Loucy (cell line): ENCODE results near the gene TRAFD1.

Experiments used
- H2AFZ ChIP-seq: fragments of 200-600 bp; sonication (generic); 2 replicates; pipeline ENCODE4 v1.6.0; 2016; ENCODE audit warnings: antibody characterized with exemption, mild to moderate bottlenecking, low read length, moderate library complexity
- H3F3A ChIP-seq: fragments of 200-600 bp; 2 replicates; pipeline ENCODE4 v1.6.0; 2016; ENCODE audit warnings: antibody characterized with exemption, low read depth, mild to moderate bottlenecking
- H3K27me3 ChIP-seq: fragments of 200-600 bp; sonication (generic); 2 replicates; pipeline ENCODE4 v1.6.1; 2014; ENCODE audit warnings: low read length, mild to moderate bottlenecking; ENCODE audit not compliant: insufficient read depth, poor library complexity, severe bottlenecking
- H3K36me3 ChIP-seq: fragments of 200-600 bp; sonication (generic); 2 replicates; pipeline ENCODE4 v1.6.1; 2016; ENCODE audit warnings: low read length; ENCODE audit not compliant: insufficient read depth
- H3K4me1 ChIP-seq: fragments of 200-600 bp; sonication (generic); 2 replicates; pipeline ENCODE4 v1.5.1; 2014; ENCODE audit warnings: low read length, mild to moderate bottlenecking; ENCODE audit not compliant: insufficient read depth, poor library complexity, severe bottlenecking
- H3K4me2 ChIP-seq: fragments of 200-600 bp; sonication (generic); 2 replicates; pipeline ENCODE4 v1.6.0; 2014; ENCODE audit warnings: antibody characterized with exemption, low read length, low read depth, mild to moderate bottlenecking; ENCODE audit not compliant: poor library complexity, severe bottlenecking
- H3K4me3 ChIP-seq: fragments of 200-600 bp; sonication (generic); 2 replicates; pipeline ENCODE4 v1.5.1; 2014; ENCODE audit warnings: low read length, mild to moderate bottlenecking, mixed read lengths; ENCODE audit not compliant: poor library complexity, severe bottlenecking
- H3K79me2 ChIP-seq: fragments of 200-600 bp; sonication (generic); 2 replicates; pipeline ENCODE4 v1.6.1; 2014; ENCODE audit warnings: low read length; ENCODE audit not compliant: insufficient read depth
- H3K9ac ChIP-seq: fragments of 200-600 bp; sonication (generic); 2 replicates; pipeline ENCODE4 v1.6.0; 2014; ENCODE audit warnings: mild to moderate bottlenecking, low read depth, low read length, moderate library complexity; ENCODE audit not compliant: poor library complexity, severe bottlenecking
- H3K9me2 ChIP-seq: fragments of 200-600 bp; sonication (generic); replicated peaks from 2 replicates; pipeline ENCODE4 v1.6.1; 2016; ENCODE audit warnings: low read depth, low read length, mixed read lengths
- H3K9me3 ChIP-seq: fragments of 200-600 bp; sonication (generic); 2 replicates; pipeline ENCODE4 v1.6.1; 2014; ENCODE audit warnings: mild to moderate bottlenecking, antibody characterized with exemption, low read length, low read depth; ENCODE audit not compliant: insufficient read depth
- H4K20me1 ChIP-seq: fragments of 200-600 bp; sonication (generic); 2 replicates; pipeline ENCODE4 v1.6.0; 2014; ENCODE audit warnings: antibody characterized with exemption, low read length, mild to moderate bottlenecking; ENCODE audit not compliant: insufficient read depth, poor library complexity, severe bottlenecking
- CTCF ChIP-seq: fragments of 200-600 bp; sonication (generic); conservative IDR thresholded peaks from 2 replicates; pipeline ENCODE4 v1.5.1; 2014; ENCODE audit warnings: mild to moderate bottlenecking, antibody characterized with exemption, low read length
- EZH2phosphoT487 ChIP-seq: fragments of 200-600 bp; IDR thresholded peaks from 2 replicates; pipeline ENCODE4 v1.6.1; 2018; ENCODE audit warnings: antibody characterized with exemption, mild to moderate bottlenecking, moderate library complexity, borderline replicate concordance

The TRAFD1 gene

DNA sequence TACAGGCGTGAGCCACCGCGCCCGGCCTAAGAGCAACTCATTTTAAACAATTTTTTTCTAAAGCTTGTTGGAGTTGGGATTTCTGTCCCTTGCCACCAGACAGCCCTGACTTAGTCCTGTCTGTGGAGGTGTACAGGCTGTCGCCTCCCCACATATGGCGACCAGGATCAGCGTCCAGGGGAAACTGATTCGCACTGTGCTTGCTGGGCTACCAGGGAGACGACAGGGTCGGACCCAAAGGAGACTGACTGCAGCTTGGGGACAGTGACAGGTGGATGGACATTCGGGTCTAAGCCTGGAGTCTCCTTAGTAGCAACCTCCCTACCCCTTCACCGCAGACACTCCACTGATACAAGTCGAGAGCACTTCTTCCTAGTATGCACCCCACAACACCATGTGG lies 40.3 kb downstream of the TRAFD1 start:
- Histone ChIP-seq H3K4me2 (no peak overlapping the region), H3K36me3 (peaks cover 24% of the 10 kb centered on the region; the same call in 1 of the 2 replicates), H3K9me2 (no peaks in the 10 kb centered on the region), H4K20me1 (no peaks in the 10 kb centered on the region), H3K9me3 (no peaks in the 10 kb centered on the region), H3K27me3 (no peaks in the 10 kb centered on the region), H2AFZ (no peak overlapping the region), H3K4me1 (no peaks in the 10 kb centered on the region), H3K79me2 (no peaks in the 10 kb centered on the region), H3K4me3 (no peak overlapping the region), H3F3A (no peaks in the 10 kb centered on the region), H3K9ac (no peak overlapping the region)
- TF ChIP-seq EZH2phosphoT487 (no peak), CTCF (no peak)

- Histone ChIP-seq H3K9me2 (no peaks in the 10 kb centered on the region), H3K9ac (no peak overlapping the region), H3F3A (no peaks in the 10 kb centered on the region), H3K36me3 (peaks cover 26% of the 10 kb centered on the region; the same call in 1 of the 2 replicates), H3K4me3 (no peak overlapping the region), H3K79me2 (no peaks in the 10 kb centered on the region), H3K9me3 (no peaks in the 10 kb centered on the region), H3K4me1 (no peaks in the 10 kb centered on the region), H4K20me1 (no peaks in the 10 kb centered on the region), H3K27me3 (no peaks in the 10 kb centered on the region), H3K4me2 (no peak overlapping the region), H2AFZ (no peak overlapping the region)
- TF ChIP-seq CTCF, result no peak
- TF ChIP-seq EZH2phosphoT487, result no peak
Observed at GRCh38 chr12:112166051-112167015, 41.0 kb downstream of the TRAFD1 start.

DNA sequence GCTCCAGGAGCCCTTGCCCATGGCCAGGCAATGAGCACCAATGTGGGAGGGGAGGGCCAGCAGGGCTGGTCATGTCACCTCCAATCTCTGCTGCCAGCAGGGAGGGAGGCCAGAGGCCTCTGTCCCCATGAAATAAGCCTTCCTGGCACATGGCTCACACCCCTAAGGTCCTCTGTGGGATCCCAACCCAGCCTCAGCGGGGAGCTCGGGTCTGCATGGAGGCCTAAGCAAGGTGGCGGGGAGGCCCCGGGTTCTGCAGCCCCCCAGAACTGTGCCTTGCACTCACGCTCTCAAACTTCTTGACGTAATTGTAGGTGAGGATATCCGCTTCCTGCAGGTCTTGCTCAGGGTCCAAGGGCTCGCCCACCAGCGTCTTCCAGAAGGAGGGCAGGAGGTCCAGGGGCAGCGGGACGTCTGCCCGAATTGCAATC lies 41.7 kb downstream of the TRAFD1 start:
- no peak overlapping the region for H3K4me2 ChIP-seq
- H3K9ac ChIP-seq, result no peak overlapping the region
- TF ChIP-seq EZH2phosphoT487, result no peak
- no peak for TF ChIP-seq CTCF
- H3K4me3 ChIP-seq, result no peak overlapping the region
- no peaks in the 10 kb centered on the region for H3K27me3 ChIP-seq
- H3K36me3 ChIP-seq, result peaks cover 23% of the 10 kb centered on the region; the same call in 1 of the 2 replicates
- H3F3A ChIP-seq, result no peaks in the 10 kb centered on the region
- H3K79me2 ChIP-seq, result no peaks in the 10 kb centered on the region
- H2AFZ ChIP-seq, result no peak overlapping the region
- no peaks in the 10 kb centered on the region for H3K9me2 ChIP-seq
- no peaks in the 10 kb centered on the region for H3K9me3 ChIP-seq
- no peaks in the 10 kb centered on the region for H4K20me1 ChIP-seq
- H3K4me1 ChIP-seq, result no peaks in the 10 kb centered on the region
